ENCODE results near the gene KBTBD7.

Gene KBTBD7, protein sequence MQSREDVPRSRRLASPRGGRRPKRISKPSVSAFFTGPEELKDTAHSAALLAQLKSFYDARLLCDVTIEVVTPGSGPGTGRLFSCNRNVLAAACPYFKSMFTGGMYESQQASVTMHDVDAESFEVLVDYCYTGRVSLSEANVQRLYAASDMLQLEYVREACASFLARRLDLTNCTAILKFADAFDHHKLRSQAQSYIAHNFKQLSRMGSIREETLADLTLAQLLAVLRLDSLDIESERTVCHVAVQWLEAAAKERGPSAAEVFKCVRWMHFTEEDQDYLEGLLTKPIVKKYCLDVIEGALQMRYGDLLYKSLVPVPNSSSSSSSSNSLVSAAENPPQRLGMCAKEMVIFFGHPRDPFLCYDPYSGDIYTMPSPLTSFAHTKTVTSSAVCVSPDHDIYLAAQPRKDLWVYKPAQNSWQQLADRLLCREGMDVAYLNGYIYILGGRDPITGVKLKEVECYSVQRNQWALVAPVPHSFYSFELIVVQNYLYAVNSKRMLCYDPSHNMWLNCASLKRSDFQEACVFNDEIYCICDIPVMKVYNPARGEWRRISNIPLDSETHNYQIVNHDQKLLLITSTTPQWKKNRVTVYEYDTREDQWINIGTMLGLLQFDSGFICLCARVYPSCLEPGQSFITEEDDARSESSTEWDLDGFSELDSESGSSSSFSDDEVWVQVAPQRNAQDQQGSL

DNA sequence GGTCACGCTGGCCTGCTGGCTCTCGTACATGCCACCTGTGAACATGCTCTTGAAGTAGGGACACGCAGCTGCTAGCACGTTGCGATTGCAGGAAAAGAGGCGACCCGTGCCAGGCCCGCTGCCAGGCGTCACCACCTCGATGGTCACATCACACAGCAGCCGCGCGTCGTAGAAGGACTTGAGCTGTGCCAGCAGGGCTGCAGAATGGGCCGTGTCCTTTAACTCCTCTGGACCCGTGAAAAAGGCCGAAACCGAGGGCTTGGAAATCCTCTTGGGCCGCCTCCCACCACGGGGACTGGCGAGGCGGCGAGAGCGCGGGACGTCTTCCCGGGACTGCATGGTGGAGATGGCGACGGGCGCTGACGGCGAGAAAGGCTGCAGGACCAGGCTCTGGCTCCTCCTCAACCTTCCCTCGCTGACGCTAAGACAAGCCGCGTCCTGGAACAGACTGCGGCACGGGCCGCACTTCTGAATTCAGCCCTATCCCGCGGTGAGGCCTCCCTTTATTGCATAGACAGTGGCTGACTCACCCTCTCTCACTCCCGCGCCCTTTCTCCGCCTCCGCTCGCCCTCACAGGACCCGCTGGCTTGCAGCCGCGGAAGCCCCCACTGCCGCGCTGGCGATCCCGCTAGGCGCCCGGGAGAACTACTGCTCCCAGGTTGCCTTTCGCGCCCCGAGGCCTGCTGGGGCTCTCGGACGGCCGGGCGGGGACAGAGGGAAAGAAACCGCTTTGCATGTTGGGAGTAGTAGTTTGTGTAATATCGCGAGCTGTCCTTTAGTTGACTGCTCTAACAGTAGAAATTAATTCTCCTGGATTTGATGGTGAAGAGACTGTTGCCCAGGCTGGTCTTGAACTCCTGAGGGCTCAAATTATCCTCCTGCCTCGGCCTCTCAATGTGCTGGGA, at the start of gene KBTBD7:
TSS of gene KBTBD7 (minus strand) at position 651 of the 906 bp plus-strand sequence. CDS start at position 339, 312 bp downstream.
- DNase-seq, result peak; percentile 87 to 99 (median 96)
- intact Hi-C loops (cut with DNase I), result loop anchor here (1.0 to 5.0 kb wide), 3 partner anchors 62 to 132 kb away; partner anchors contain the start of genes KBTBD6, MTRF1 and WBP4

DNA sequence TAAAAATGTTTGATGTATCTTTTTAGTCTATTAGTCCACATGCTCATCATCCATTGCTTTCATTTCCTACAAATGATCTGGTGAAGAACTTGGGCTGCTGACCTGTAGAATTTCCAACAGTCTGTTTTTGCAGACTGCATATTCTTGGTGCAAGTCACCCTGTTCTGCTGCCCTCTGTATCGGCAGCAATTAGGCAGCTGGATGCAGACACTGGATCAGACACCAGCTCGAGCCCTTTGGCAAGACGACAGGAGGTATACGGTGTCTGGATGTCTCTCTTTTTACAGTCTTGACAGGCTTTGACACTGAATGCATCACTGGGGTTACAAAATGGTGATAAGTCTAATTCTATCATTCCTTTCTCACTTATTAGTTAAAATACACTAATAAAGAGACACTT, 47.3 kb upstream of the KBTBD7 start:
- intact Hi-C loops (cut with DNase I), result no loop called here
- no peak for DNase-seq

DNA sequence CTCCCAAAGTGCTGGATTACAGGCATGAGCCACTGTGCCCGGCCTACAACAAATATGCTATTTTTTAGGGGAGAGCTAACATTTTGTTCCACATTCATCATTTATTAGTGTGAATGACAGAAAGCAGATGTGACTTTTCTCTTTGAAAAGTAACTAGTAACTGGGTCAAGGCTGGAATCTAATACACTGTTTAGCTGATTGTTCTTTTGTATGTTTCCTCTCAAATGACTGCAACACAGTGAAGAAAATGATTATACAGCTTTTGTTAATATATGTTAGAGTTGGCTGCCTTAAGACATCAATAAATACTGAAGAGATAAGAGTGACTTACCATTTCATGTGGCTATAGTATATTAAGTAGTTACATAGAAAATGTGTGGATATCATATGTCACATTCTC, 42.0 kb upstream of the KBTBD7 start:
- DNase-seq, result no peak
- intact Hi-C loops (cut with DNase I), result no loop called here

DNA sequence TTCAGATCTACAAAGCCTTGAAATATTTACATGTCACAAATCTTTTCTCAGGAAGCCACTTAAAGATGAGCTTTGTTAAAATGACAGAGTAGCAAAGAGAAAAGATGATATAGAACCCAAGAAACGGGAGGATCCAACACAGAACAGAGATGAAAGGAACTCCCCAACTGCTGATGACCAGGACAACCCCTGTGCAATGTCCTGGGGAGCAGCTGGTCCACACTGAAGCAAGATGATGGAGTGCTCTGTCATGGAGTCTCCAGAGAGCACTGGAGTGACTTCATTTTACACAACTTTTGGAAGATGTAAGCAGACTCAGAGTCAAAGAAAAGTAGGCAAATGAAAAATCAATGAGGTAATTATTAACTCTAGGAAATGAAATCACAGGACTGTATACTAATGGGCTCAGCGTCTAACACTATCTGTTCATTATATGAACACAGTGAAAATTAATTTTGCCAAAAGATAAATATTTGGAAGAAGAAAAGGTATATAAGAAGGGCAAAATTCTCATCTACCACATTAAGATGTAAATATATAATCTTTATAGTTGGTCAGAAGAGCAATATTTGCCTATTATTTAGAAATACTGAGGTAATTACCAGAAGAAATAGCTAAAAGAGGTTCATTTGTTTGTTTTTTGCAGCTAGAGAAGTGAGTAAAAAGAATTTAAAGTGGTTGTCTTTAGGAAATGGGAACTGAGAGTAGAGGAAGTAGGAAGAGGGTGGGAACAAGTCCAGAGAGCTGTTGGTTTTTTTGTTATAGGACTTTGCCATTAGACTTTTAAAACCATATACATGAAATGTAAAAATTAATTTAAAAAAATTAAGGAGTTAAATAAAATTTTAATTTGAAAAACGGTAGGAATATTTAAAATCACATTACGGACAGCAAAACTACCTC, 38.5 kb upstream of the KBTBD7 start:
- DNase-seq, result no peak
- intact Hi-C loops (cut with DNase I), result no loop called here

DNA sequence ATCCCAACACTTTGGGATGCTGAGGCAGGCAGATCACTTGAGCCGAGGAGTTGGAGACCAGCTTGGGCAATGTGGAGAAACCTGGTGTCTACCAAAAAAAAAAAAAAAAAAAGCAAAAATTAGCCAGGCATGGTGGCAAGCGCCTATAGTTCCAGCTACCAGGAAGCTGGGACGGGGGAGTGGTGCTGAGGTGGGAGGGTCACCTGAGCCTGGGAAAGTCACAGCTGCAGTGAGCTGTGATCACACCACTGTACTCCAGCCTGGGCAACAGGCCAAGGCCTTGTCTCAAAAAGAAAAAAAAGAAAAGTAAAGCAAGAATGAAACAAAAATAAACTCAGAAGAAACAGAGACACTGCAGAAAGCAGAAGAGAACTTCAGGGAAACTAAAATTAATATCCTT, 37.4 kb upstream of the KBTBD7 start:
- no peak for DNase-seq
- intact Hi-C loops (cut with DNase I), result no loop called here

DNA sequence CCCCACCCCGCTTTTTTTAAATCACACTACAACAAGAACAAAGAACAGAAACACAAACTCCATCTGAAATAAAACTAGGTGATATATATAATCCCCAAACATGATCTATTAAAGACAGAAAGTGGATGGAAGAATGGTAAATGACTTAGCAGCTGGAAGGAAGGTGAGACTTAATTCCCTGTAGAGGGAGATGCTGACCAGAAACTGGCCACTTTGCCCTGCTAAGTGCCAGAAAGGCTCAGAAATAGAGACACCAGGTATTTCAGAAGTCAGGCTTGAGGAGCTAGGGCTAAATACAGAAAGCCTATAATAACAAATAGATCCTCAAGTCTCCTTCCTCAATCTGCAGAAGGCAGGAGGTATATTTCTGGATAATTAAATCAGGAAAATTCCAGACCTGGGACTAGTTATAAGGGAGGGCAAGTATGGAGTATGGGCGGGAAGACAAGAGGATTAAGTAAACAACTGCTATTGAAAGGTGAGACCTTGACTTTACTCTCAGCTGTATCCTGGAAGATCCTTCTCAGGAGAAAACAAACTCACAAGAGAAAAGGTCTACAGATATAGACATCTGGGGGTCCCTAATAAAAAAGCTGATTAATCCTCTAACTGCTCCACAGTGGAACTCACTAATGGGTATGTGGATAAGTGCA, 36.8 kb upstream of the KBTBD7 start:
- intact Hi-C loops (cut with DNase I), result no loop called here
- DNase-seq, result no peak

DNA sequence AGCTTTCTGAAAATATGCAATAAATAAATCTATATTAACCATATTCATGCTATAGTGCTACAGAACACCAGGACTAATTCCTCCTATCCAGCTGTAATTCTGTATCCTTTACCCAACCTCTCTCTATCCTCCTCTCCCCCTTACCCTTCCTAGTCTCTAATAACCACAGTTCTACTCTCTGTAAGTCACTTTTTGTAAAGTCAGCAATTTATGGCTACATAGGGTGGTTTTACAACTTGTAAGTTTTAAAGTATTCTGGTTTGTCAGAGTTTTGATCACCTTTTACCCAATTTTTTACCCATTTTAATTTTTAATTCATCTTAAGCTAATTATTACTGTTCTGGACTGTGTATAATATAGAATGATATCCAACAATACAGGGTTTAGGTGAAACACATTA, 35.0 kb upstream of the KBTBD7 start:
- intact Hi-C loops (cut with DNase I), result no loop called here
- no peak for DNase-seq

DNA sequence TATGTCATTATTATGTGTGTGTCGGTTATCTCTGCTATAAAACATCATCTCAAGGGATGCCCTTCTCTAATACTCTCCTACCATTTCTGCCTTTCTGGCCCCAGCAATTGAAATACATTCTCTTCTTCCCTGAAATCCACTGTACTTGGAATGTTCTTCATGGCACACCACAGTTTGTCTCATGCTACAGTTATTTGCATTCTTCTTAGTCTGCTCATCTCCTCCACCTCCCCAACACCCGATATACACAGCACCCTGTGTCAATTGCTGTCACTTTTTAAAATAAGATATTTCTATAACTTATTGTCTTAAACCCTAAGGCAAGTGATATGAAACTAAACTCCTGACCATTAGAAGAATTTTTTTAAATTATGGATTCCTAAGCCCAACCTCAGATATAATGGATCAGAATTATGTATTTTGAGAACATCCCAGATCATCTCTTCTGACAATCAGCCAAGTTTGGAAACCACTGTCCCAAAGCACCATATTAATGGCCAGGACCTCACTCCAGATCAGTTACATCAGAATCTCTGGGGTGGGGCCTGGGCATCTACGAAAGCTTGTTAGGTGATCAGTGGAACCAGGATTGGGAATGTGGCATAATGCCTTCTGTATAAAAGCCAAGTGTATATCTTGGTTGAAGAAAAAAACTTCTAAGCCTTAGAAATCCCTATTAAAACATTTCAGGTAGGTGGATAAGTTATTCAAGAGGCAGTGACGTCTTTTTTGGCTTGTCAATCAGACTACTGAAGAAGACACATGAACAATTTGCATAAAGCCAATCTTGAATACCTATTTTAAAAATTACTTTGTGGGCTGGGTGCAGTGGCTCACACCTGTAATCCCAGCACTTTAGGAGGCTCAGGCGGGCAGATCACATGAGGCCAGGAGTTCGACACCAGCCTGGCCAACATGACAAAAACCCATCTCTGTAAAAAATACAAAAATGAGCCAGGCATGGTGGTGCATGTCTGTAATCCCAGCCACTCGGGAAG, 30.0 kb upstream of the KBTBD7 start:
- intact Hi-C loops (cut with DNase I), result loop anchor here (5.0 kb wide), 1 partner anchor 147 kb away; no protein-coding TSS in a partner anchor
- peak in 16 of 42 donors; percentile 6 to 64 (median 22) for DNase-seq

DNA sequence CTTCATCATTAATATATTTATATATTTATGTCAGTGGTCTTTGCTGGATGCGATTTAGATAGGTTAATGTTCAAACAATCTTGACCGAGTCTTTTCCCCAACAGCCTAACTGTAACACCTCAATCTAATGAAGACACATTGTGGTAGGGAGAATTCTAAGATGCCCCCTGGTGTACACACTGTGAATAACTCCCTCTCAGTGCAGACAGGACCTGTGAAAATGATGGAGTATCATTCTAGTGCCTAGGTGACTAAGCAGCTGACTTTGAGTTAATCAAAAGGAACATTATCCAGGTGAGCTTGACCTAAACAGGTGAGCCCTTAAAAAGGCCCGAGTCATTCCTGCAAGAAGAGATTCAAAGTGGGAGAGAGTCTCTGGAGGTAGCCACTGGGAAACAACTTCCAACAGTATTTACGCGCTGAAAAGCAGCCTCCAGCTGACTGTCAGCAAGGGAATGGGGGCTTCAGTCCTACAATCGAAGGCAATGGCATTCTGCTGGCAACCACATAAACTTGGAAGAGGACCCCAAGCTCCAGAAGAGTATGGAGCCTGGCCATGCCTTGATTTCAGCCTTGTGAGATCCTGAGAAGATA, 28.0 kb upstream of the KBTBD7 start:
- intact Hi-C loops (cut with DNase I), result loop anchor here (5.0 kb wide), 1 partner anchor 145 kb away; no protein-coding TSS in a partner anchor
- DNase-seq, result peak in 28 of 42 donors; percentile 10 to 83 (median 50)

DNA sequence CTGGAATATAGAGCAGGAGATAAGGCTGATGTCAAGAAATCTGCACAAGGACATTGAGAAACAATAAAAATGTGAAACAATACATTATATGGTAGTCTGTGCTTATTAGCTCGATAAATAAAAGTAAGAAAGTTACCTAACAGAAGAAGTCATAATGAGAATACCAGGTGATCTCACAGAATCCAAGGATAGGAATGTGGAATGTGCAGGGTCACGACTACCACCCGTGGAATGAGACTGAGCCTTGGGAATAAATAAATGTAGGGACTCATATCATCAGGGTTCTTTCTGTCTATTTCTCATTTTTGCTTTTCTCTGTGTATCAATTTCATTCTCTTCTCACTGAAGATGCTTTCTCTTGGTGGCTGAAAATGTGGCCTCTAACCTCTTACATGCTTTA, 26.0 kb upstream of the KBTBD7 start:
- DNase-seq, result no peak
- intact Hi-C loops (cut with DNase I), result loop anchor here (5.0 kb wide), 1 partner anchor 143 kb away; no protein-coding TSS in a partner anchor

DNA sequence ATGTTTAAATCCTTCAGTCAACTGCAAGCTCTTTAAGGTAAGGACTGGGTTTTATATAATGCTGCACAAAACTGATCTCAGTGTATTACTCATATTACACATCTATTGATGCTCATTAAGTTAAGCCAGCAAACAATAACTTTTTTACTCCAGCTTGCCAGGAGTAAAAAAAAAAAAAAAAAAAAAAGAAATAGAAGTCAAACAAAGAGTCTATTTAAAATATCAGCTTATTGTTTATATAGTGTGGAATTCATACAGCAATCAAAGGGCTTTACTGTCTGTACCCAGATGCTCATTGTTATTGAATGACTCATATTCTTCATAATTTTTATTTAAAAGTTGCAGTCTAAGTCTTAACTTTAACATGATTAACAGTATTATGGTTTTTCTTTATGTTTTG, 21.8 kb upstream of the KBTBD7 start:
- no peak for DNase-seq
- intact Hi-C loops (cut with DNase I), result no loop called here

DNA sequence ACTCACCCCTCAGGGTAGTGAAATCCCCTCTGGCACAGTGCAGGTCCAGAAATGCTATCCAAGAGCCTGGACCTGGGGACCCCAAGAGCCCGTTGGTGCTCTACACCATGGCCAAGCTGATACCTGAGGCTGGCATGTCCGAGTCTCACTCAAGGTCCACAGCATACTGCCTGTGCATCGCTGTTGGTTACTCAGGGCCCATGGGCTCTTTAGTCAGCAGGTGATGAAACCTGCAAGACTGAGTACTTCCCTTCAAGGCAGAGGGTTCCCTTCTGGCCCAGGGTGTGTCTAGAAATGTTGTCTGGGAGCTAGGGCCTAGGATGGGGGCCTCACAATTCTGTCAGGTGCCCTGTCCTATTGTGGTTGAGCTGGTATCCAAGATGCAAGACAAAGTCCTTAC, 19.6 kb upstream of the KBTBD7 start:
- intact Hi-C loops (cut with DNase I), result no loop called here
- DNase-seq, result no peak

DNA sequence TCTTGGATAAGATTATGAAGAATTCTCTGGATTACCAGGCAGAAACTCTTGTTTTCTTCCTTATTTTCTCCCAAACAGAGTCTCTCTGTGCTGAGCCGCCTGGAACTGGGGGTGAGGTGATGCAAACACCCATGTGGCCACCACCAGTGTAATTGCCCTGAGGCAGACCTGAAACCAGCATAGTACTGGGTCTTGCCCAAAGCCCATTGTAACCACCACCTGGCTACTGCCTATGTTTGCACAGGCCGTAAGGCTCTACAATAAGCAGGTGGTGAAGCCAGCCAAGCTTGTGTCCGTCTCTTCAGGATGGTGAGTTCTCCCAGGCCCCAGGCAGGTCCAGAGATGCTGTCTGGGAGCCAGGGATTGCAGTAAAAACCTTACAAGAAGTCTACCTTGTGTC, 18.9 kb upstream of the KBTBD7 start:
- intact Hi-C loops (cut with DNase I), result no loop called here
- DNase-seq, result no peak

DNA sequence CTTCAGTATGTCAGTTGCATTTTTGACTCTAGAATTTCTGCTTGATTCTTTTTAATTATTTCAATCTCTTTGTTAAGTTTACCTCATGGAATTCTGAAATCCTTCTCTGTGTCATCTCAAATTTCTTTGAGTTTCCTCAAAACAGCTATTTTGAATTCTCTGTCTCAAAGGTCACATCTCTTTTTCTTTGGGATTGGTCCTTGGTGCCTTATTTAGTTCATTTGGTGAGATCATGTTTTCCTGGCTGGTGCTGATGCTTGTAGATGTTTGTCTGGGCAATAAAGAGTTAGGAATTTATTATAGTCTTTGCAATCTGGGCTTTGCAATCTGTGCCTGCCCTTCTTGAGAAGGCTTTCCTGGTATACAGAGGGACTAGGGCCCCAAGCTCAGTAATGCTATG, 18.5 kb upstream of the KBTBD7 start:
- intact Hi-C loops (cut with DNase I), result no loop called here
- no peak for DNase-seq

DNA sequence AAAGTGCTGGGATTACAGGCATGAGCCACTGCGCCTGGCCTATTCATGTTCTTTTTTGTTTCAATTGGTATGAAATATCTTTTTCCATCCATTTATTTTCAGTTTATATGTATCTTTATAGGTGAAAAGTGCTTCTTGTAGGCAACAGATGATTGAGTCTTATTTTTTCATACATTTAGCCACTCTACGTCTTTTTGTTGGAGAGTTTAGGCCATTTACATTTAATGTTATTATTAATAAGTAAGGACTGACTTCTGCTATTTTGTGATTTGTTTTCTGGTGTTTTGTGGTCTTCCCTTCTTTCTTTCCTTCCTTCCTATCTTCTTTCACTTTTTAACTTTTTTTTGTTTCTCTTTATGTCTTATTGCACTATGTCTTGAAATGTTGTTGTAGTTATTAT, 16.7 kb upstream of the KBTBD7 start:
- intact Hi-C loops (cut with DNase I), result no loop called here
- no peak for DNase-seq

DNA sequence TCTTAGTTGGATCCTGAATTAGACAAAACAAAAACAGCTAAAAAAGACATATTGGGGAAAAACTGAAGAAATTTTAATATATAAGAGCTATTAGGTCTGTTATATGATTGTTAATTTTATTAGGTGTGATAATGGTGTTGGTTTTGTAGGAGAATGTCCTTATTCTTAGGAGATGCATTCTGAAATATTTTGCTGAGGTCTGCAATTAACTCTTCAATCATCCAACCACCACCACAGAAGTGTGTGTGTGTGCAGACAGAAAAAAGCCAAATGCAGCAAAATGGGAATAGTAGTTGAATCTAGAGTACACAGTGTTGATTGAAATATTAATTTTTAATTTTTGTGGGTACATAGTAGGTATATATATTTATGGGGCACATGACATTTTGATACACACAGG, 12.1 kb upstream of the KBTBD7 start:
- no peak for DNase-seq
- intact Hi-C loops (cut with DNase I), result no loop called here

Measured in head of caudate nucleus (tissue), 42 donors.